NCI-H524 treated with DMSO at 0.1 percent for 48 hours (cell line): Measurements from ENCODE around the gene FSIP1.

Source experiments
- DNase-seq: peaks from one replicate; lab custom pipeline; 2025; lab: John Stamatoyannopoulos, UW

The FSIP1 gene

DNA sequence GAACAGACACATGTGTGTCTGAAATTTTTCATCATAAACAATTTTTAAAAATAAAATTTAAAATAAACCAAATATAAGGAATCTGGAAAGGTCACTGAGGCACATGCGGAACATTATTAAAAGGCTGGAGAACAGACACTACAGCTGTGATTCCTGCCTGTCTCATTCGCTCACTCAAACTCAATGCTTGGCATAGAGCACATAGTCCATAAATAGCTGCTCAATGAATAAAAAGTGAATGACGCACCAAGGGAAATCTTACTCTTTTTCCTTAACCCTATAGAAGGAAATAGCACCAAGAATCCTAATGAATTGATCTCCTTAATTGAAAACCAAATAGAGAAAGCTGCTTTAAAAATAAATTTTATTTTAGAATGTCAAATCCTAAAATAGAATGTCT, 98.4 kb downstream of the FSIP1 start:
- no peak for DNase-seq

DNA sequence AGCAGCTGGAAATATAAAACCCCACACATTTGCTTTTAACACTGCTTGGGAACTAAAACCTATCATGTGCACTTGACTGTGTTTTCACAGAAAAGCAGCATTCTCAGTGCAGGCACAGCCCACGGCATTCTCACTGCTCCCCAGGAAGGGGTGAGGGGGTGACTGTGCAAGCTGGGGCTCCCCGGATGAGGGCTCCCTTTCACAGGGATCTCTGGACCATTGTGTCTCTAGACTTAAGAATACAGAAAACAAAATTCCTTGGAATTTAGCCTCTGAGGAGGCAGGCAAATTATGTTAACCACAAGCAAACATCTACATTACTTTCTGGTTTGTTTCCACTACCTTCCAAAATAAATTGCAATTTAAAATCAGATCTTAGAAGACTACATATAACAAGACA, 100.3 kb downstream of the FSIP1 start:
- no peak for DNase-seq

DNA sequence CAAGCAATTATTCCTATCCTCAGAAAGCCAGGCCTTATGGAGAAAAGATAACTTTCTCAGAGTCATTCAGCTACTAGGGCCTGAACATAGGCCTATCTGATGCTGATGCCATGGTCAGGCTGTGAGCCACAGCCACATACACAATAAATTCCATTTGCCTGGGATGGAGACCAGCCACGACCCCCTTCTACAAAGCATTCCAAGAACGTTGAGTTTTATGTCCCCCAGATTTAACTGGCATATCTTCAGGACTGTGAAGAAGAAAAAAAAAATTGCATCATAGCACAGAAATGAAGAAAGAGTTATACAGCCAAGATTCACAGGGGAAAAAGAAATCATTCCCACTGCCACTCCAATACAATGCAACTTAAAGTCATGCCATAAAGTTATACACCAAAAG, 101.8 kb downstream of the FSIP1 start:
- no peak for DNase-seq

DNA sequence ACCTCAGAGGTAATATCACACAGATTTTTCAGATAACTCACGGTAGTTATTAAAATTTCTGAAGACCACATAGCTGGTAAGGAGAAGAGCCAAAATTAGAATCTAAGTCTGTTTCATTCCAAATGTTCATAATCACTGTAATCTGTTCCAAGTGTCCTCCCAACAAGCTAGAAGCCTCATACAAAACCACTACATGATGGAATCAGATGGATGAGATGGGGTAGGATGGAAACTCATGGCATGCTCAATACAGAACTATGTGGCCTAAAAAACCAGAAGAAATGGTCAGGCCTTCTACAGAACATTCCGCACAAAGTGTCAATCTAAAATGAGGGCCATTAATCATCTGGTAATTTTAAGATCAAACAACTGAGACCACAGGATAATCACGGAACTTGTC, 110.0 kb downstream of the FSIP1 start:
- no peak for DNase-seq

DNA sequence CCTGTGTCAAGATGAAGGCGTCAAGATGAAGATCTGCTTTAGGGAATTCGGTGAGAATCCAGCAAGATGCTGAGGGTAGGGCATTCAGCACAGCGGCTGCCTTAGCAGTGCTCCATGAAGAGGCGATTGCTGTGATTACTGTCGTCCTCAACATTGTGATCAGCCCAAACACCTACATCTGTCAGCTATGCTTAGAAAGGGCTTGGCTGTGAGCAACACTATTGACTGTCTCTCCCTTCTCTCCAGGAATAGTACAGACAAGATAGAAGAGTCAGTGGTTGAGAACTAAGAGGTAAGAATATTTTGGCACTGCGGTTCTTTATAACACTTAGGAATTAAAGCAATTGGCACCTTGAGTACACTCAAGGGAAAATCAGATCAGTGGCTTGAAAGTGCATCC, 110.5 kb downstream of the FSIP1 start:
- no peak for DNase-seq

DNA sequence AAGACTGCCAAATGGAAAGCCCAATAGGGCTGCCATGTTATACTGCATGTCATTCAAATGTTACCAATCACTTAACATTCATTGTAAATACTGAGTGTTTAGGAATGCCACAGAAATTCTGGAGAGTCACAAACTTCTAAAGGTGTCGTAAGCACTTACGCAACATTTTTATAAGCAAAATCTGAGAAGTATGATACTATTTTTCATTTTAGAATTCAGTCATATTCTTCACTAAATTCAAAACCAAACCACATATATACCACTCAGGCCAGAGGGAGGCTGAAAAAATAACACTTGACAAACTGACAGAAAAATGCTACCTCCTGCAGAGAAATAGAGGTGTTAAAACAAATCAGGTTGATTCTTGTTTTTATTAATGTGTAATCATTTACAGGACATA, 112.0 kb downstream of the FSIP1 start:
- no peak for DNase-seq

DNA sequence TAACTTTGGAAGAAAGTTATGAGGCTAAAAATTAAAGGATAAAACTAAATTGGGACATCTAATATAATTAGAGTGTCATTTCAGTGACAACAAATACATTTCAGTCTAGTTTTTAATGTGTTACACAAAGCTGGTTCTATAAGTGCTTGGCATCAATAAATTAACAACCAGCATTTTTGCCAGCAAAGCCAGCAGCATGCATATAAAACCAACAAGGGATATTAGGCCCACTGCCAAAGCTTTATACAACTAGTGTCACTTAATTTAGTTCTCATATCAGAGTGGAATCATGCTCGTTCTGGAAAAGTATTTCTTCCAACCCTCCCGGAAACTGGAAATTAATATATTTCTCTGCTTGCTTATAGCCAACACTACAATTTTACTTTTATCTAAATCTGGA, 113.0 kb downstream of the FSIP1 start:
- no peak for DNase-seq

DNA sequence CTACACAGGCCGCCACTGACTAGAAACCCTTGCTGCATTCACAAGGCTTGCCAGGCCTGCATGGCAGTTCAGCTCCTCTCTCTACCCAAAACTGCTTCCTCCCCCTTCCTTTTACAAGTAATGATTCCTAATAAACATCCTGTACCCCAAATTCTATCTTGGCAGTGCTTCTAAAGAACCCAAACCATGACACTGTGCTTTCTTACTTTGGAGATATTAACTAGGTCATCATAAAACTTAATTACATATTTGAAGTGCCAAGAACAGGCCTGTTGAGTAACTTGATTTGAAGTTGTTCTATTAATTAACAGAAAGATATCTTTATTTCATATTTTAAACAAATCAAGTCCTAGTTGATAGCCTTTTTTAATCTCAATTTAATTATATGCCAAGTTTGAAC, 113.4 kb downstream of the FSIP1 start:
- no peak for DNase-seq

DNA sequence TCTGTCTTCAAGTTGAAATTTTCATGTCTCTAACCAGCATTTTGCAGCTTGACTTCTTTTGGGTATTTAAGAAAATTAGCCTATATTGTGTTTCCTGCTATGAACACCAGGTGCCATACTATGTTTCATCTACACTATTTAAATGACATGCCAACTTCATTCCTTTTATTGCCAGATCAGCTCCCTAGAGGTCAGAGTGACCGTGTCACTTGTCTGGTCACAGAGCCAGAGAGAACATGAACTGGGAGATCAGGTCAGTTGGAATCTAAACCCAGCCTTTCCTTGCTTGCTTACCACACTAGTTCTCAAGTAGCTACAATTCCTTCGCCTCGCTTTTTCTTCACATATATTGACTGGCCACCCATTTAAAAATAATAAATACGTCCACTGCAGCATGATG, 114.2 kb downstream of the FSIP1 start:
- DNase-seq, result no peak

DNA sequence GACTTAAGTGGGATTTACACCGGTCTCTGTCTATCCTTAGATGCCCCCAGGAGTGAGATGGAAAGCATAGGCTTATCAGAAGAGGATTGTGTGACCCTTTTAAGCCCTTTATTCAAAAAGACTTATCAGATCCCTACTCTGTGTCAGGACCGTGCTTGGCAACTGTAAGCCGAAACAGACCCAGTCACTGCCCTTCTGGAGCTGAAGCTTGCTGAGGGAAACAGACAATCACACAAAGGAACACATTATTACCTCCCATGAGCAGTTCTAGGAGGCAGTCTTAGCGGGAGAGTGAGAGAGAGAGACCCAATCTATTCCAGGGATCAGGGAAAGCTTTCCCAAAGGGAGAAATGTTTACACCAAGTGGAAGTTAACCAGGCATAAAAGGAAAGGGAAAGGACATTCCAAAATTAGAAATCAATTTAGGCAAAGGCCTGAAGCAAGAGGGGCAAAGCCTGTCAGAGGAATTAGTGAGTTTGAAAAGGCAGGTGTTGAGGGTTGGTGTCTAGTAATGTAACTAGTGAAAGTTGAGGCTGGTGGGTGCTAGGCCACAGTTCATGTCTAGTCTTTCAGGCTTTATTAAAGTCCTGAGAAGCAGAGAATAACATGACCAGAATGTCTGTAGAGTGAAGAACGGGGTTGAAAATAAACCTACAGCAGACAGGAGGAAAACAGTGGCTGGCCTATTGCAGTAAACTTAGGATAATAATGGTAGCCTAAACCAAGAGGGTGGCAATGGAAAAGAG, 115.1 kb downstream of the FSIP1 start:
- no peak for DNase-seq

DNA sequence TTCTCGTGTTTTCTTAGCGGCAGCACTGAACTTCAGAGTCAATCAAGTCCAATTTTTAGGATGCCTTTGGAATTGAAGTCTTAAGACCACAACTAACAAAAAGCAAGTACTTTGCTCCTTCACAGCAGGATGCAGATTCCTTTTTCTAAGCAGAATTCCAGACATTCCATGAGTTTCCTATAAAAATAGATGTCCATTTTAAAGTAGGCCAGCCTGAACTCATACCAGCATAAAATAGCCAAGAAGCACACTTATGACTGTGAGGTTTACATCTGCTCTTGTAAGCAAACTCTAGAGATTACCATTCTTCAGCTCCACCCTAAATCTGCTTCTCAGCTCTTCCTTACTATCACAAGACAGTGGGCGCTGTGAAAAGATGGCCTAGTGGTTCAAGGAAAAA, 116.0 kb downstream of the FSIP1 start:
- no peak for DNase-seq

DNA sequence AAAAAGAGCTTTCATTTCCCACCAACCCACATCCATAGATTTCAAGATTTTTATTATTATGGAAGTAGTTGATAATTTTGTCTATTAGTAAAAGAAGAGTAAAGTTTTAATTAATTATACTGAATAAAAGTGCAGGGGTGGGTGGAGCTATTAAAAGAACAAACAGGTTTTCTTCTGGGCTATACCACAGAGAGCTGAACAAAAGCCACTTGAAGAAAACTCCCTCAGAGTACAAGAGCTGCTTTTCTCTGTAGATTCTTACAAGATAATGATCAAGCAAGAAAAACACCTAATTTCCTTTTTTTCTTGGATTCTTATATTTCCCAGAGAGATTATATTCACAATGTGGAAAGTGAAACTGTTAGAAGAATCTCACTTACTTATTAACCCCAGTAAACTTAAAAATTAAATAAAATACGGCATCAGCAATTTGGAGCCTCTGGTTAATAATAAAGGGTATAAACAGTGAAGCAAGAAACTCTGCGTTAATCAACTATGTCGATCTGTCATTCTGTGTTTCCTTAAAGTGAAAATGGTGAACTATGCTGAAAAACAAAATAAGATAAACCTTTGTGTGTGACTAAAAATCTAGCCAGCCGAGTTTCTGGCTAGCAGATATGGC, 116.9 kb downstream of the FSIP1 start:
- DNase-seq, result no peak

DNA sequence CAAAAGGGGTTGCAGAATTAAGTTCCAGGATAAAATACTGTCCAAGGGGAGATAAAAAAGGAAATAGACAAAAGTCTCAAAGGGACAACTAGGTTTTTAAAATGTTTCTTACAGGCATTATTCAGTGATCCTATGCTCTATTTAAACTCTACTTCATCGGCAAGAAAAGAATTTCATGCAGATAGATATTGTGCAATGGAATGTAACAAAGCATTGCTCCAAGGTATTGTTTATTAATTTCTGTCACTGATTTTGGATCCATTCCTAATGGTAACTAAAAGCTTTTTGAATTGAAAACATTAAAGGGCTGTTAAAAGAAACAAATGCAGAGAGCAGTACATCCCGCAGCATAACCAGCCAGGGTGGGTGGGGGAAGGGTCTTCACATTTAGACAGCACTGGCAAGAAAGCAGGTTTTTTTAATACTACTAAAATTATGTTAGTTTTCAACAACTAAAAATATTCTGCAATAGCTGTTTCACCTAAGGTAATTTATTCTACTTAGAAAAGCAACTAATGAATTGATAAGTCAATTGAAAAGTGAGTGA, 118.9 kb downstream of the FSIP1 start:
- no peak for DNase-seq

DNA sequence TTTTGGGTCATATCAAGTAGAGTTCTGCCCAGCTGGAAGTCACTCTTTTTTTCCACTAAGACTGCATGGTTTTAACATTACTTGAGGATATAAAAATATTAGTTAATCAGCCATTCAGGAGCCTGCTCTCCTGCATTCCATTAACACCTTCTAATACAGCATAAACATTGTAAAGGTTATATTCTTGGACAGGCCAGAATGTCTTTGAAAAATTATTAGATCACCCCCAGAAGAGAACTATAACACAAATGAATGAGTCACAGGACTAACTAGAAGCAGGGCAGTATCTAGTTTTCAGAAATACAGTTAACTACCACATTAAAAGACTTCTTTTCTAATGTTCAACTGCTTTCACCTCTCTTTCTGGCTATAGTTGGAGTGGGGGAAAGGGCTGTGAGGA, 120.9 kb downstream of the FSIP1 start:
- no peak for DNase-seq

DNA sequence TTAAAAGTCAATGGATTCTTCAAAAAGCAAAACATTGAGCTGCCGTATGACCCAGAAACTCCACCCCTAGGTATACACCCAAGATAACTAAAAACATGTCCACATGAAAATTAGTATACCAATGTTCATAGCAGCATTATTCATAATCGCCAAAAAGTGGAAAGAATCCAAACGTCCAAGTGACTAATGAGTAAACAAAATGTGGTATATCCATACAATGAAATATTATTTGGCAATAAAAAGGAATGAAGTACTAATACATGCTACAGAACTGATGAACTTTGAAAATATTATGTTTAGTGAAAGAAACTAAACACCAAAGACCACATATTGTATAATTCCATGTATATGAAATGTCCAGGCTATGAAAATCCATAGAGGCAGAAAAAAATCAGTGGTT, 123.9 kb downstream of the FSIP1 start:
- no peak for DNase-seq

DNA sequence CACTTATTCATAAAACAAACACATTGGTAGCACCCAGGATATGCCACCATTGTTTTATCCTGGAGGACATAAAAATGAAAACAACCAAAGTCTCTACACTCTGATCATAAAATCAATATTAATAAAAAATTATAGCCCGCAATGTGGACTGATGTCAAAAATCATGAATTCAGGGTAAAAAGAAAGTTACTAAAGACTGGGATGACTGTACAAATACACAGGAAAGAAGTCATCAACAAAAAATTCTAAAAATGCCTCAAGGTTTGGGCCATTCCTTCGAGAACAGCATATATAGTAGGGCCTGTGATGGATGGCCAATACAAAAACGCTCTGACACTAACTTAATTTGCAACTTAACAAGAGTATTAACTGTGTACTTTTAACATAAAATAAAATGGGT, 125.0 kb downstream of the FSIP1 start:
- DNase-seq, result no peak

DNA sequence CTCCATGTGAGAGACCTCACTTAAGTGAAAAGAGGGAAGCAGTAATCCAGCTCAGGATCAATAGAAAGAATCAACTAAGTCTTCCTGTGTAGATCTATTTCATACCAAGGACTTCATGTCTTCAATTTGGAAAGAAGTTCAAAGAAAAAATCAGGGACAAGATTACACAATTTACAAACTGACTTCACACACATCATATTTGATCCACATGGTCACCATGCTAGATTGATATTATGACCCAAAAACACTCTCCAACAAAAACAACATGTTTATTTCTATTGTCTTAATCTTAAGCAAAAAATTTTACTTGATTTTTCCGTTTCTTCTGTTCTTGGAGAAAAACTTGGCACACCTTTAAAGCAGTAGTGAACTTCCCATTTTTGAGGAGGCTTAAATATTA, 125.5 kb downstream of the FSIP1 start:
- DNase-seq, result no peak

DNA sequence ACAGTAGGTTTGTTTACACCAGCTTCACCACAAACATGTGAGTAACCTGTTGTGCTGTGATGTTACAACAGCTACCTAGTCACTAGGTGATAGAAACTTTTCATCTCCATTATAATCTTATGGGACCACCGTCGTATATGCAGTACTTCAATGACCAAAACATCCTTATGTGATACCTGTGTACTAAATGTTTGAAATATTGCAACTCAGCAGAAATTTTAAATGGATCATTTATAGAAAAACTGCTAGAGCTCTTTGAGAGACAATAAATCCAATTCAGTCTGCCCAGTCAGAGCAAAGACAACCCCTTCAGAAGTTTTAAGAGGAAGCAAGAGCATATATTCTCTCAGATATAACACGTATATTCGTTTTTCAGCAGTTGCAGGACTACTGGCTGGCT, 128.3 kb downstream of the FSIP1 start:
- no peak for DNase-seq

DNA sequence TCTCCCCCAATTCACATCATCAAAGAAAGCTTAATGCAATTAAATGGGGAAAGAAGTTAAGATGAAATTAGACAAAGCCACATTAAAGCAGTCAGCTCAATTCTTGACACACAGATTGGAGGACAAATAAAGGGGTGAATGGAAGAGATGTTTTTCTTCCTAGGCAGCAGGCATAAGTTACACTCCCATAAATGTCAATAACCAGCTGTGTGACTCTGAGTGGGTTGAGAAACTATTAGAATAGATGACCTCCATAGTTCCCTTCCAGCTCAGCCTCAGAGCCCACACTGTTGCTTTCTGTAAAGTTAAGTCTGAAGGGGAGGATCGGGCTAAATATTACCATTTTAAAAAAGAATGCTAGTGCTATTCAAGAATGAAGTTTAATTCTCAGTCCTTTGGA, 130.8 kb downstream of the FSIP1 start:
- DNase-seq, result no peak

DNA sequence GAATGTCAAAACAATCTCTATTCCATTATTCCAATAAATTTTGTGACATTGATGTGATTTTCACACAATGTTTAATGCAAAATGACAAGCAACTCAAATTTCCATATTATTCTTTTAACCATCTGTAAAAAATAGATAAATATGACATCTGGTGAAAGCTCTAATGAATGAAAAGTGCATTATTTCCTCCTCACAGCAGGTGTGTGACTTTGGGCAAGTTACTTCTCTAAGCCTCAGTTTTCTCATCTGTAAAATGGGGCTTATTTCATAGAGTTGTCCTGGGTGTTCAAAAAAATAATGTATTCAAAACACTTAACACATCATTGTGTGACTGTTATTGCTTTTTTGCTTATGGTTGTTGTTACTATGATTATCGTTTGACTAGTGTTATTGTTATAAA, 131.3 kb downstream of the FSIP1 start:
- DNase-seq, result no peak

DNA sequence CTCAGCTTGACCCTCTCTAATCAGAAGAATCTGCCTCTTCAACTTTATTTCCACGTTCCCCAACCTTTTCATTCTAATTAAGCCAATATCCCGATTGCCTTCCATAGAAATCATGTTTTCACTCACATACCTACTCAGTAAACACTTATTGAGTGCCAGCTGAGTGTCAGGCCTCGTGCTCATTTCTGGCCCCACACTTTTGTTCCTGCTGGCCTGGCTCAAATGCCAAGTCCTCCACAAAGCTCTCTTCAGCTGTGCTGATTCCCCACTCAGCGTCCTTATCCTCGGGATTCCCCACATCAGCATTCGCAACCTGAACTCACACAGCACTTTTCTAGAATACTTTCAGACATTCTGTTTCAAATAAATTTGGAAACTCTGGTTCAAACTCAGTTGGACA, 132.9 kb downstream of the FSIP1 start:
- DNase-seq, result no peak

DNA sequence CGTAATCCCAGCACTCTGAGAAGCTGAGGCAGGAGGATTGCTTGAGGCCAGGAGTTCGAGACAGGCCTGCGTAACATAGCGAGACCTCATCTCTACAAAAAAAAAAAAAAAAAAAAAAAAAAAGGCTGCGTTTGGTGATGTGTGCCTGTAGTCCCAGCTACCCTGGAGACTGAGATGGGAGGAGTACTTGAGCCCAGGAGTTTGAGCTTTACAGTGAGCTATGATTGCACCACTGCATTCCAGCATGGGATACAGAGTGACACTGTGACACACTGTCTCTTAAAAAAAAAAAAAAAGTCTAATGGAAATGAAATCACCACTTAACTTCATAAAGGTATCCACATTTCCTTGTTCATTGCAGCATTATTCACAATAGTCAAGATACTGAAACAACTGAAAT, 136.2 kb downstream of the FSIP1 start:
- DNase-seq, result no peak

DNA sequence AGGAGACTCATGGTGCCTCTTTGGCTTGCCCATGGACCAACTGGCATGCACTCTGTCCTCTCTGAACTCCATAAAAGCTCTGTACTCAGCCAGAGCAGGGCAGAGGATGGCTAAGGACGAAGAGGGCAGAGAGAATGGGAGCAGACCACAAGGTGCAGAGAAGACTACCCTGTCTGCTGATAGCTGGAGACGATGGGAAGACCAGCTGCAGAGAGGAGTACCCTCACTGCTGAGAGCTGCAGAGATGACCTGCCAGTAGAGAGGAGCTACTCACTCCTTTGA, 136.7 kb downstream of the FSIP1 start:
- no peak for DNase-seq
